ENCODE results near the gene HCAR1.
"Not testable (repeated sequence)": the region's sequence is repeated elsewhere in the genome, so short reads cannot be mapped to it uniquely, and the experiment has no call there.

HCAR1 gene

GRCh38 chr12:122730215-122731014 is at the start of gene HCAR1:
Gene HCAR1 (minus strand): TSS chr12:122730844. CDS start chr12:122730339, 505 bp downstream.
- DNase-seq: no peak

GRCh38 chr12:122757568-122757967 is 26.9 kb upstream of the HCAR1 start:
- DNase-seq: no peak

- DNase-seq: no peak
Measured at GRCh38 chr12:122754790-122755189, 24.1 kb upstream of the HCAR1 start.

DNA sequence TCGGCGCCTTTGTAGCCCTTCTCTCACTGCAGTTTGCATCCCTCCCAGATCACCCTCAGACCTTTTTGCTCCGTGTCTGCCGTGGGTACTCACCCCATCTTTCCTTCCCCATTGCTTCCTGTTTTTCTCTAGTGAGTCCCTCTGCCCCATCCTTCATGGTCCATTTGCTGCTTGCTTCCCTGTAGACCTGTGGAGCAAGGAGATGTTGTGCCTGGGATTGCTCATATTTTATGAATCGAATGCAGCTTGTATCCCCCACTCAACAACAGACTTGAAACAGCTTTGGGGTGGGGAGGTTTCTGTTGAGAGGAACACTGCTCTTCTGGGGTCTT is 22.6 kb upstream of the HCAR1 start:
- no peak for DNase-seq

GRCh38 chr12:122752464-122753318 is 22.0 kb upstream of the HCAR1 start, which contains the start of gene DENR:
Gene DENR (plus strand): TSS chr12:122752824. CDS start chr12:122753702, 878 bp downstream.
- DNase-seq: peak; percentile 99

GRCh38 chr12:122750781-122751515 is 20.3 kb upstream of the HCAR1 start:
- DNase-seq: not testable (repeated sequence)

DNA sequence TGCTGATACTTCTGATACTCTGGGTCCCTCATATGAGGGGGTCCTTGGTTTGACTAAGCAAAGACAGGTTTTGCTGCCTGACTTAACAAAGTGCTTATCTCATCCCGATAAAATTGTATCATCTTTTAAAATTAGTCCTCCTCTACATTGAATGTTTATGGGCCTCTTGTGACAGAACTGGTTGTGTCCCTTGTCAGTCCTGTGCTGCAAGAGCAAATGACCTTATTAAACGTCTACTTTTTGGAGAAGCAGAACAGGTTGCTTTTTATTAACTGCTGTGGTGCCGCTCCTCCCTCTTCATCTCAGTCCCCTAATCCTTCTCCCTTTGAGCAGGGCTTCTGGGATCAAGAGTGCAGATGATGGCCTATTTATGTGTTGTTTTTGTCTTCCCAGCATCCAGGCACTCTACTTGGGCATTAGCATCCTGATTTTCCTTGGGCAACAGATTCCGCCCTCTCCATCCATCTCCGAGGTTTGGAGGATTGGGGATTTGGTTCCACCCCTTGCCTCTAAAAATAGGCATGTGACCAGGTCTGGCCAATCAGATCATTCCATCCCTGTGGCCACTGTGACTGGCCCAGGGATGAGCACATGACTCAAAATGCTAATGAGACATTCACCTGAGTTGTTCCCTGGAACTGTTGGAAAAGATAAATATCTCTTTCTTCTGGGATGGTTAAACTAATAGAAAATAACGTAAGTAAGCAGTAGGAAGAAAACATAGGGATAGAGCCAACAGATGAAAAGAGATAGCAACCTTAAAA is 19.1 kb upstream of the HCAR1 start:
- no peak for DNase-seq

- no peak for DNase-seq
Measured at GRCh38 chr12:122747224-122748135, 16.8 kb upstream of the HCAR1 start.

- DNase-seq: no peak
Measured at GRCh38 chr12:122743895-122744525, 13.4 kb upstream of the HCAR1 start.

GRCh38 chr12:122740351-122740750 is 9.7 kb upstream of the HCAR1 start:
- no peak for DNase-seq

- DNase-seq: no peak
Measured at GRCh38 chr12:122738571-122738970, 7.9 kb upstream of the HCAR1 start.

- DNase-seq: no peak
Measured at GRCh38 chr12:122732611-122733010, 2.0 kb upstream of the HCAR1 start.

DNA sequence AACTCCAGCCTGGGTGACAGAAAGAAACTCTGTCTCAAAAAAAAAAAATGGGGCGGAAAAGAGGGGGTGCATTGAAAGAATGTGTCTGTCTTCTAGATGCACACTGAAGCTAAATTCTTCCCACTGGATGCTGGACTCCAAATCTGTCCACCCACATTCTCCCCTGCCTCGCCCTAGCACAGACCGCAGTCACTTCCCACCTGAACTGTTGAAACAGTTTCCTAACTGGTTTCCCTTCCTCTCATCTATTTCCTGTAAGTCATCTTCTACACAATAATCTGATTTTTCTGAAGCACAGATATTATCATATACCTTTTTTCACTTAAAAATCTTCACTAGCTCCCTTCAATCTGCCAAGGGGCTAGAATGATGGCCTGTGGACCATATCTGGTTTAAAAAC is 1.5 kb upstream of the HCAR1 start:
- DNase-seq: no peak

DNA sequence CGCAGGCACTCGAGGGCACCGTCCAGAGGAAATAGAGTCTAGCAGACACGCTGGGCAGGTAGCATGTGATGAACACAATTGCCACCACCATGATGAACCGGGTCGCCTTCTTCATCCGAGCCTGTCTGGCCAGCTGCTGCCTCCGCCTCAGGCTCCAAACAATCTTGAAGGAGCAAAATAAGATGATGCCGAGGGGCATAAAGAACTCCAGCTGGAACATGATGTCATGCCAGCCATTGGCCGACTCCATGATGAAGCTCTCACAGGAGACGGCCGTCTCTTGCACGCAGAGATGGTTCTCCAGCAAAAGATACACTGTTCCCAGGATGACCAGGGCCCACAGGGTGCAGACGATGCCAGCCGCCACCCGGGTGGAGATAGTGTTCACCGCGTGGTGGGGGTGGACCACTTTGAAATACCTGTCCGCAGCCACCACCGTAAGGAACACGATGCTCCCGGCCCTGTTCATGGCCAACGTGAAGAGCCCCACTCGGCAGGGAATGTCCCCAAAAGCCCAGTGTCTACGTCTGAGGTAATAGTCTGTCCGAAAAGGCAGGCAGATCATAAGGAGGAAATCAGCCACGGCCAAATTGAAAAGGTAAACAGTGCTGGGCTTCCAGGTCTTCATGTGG is 945 bp downstream of the HCAR1 start:
- no peak for DNase-seq

DNA sequence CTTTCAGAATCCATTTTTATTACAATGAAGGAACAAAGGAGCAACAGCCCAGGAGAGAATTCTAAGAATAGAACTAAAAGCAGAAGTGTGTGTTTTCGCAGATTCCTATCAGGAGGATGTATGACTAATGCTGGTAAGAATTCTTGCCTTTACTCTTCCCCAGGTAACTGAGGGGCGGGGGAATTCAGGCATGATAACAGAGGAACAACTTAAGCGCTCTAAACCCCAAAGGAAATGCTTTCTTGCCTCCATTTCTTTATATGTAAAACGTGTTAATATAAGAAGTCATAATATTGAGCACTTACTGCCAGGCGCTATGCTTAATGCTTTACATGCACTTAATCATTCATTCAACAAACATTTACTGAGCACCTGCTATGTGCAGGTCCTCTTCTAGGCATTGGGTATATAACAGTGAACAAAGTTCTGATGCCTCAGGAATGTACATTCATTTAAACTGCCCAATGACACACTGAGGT is 4.5 kb downstream of the HCAR1 start:
- no peak for DNase-seq

GRCh38 chr12:122725452-122726079 is 5.1 kb downstream of the HCAR1 start:
- no peak for DNase-seq

DNA sequence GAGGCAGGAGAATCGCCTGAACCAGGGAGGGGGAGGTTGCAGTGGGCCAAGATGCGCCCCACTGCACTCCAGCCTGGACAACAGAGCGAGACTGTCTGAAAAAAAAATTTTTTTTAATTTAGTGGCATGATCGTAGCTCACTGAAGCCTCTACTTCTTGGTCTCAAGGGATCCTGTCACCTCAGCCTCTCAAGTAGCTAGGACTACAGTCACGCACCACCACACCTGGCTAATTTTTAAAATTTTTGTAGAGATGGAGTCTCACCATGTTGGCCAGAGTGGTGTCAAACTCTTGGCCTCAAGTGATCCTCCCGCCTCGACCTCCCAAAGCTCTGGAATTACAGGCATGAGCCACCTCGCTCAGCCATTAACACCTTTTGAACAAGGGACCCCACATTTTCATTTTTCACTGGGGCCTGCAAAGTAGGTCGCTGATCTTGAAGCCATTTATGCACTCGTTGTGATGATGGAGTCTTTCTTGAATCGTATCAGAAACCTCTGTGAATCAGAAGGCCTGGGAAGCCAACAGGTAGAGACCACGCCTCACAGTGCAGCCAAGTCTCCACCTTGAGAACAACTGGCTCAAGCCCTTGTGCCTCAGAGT is 5.9 kb downstream of the HCAR1 start:
- no peak for DNase-seq

DNA sequence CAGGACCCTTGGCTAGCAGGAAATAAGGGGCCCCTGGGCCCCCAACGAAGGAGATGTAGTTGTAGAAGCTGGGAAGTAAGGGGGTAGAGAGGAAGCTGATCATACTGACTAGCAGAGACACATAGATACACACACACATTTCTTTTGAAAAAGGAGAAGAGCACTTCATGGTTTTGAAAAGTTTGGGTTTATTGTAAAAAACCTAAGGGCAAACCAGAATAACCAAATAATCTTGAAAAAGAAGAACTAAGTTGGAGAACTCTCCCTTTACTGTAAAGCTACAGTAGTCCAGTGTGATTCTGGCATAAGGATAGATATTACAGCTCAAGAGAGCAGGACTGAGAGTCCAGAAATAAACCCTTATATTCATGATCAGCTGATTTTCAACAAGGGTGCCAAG is 8.3 kb downstream of the HCAR1 start:
- DNase-seq: no peak

- no peak for DNase-seq
Measured at GRCh38 chr12:122721057-122721545, 9.5 kb downstream of the HCAR1 start.
